Hepatic stellate cell (primary cell): Measurements from ENCODE around the gene TMA7B.
A peak's percentile ranks its signal among the peaks of the same experiment; 100 is the strongest.

Experiments used
- DNase-seq: peaks from one replicate; pipeline ENCODE4 v3.0.0; 2011; ENCODE audit warnings: low spot score

The TMA7B gene

GRCh38 chr22:39959640-39960447, at the start of gene TMA7B:
TSS of gene TMA7B (plus strand) at chr22:39960397. CDS start at chr22:39964375, 3,978 bp downstream.
- DNase-seq: peak; percentile 68

DNA sequence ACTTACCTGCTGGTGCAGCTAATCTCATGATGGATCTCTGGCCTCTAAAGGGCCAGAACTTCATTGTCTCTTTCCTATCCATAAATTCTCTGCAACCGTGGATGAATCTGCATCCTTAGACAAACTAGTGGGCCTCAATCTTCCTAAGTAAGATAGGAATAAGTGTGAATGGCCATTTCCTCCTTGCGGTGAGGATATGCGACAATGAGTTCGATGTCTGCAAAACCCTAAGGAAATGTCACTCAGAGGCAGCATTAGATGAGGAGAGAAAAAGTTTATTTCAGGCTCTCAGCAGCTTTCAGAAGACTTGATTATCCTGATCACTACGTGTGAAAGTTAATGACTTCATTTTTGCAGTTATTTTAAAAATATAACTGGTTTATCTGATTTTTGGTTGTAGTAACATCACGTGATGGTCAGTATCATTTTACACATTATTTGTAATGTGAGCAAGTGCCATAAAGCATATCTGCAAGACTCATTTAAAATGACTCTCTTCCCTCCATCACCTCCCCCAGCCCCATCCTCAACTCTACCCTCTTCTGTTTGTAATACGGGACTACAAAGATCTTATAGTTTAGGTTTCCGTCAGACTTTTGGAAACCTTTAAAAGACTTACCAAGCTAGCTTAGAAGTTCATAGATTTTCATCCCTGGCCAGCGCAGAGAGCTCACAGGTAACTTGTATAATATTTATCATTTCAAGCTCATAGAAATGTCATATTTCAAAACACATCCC, 49.2 kb upstream of the TMA7B start:
- DNase-seq: no peak

DNA sequence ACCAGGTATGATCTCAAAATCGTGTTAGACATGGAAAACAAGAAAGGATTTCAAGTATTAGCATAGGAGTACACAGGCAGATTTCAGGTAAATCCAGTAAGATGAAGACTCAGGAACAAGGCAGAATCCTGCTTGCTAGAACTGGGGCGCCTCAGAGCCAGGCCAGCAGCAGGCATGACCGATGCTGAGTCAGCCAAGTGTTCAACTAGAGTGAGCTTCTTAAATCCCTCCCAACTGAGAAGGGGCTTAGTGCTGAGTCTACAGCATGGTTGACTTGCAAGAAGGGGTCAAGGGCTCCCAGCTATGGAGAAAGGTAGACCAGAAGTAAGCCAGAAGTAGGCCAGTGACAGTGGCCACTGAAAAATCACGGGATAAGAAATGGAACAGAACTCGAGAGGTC, 46.9 kb upstream of the TMA7B start:
- DNase-seq: no peak

DNA sequence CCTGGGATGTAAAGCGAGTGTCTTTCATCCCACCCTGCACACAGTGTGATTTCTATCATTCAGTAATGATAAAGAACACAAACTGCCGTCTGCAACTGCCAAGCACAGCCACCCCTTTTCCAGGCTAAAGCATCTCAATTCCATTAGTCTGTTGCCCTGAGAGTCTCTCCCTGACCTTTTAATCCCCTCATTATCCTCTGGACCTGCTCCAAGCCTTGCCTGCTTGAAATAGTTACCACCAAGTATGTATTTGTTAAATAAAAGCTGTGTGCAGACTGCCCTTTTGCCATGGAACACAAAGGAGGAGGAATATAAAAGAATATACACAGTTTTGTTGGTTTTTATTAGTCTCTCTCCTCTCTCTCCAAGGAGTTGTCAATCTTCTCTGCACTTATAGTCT, 46.3 kb upstream of the TMA7B start:
- DNase-seq: no peak

GRCh38 chr22:39914584-39914983, 45.6 kb upstream of the TMA7B start:
- DNase-seq: no peak

GRCh38 chr22:39915295-39915726, 44.9 kb upstream of the TMA7B start:
- DNase-seq: no peak

GRCh38 chr22:39916496-39916895, 43.7 kb upstream of the TMA7B start:
- no peak for DNase-seq

DNA sequence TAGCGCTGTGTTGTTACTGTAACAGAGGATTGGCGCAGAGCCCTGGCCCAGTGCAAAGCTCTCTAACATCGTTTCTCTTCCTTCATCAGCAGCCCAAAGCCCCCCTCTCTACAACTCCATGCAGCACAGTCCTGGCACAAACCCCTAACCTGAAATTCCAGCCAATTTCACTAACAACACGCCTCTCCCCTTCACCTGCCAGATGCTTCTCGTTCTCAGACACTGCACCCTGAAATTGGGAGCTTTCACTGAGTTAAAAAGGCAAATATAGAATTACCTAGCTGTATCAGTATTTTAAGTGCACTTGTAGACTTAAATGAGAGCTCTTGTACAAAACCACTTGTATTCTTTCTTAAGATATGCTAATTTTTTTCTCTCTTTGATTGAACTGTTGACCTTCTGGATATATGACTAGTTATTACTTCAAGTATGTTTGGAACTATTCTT, 43.0 kb upstream of the TMA7B start:
- DNase-seq: no peak

DNA sequence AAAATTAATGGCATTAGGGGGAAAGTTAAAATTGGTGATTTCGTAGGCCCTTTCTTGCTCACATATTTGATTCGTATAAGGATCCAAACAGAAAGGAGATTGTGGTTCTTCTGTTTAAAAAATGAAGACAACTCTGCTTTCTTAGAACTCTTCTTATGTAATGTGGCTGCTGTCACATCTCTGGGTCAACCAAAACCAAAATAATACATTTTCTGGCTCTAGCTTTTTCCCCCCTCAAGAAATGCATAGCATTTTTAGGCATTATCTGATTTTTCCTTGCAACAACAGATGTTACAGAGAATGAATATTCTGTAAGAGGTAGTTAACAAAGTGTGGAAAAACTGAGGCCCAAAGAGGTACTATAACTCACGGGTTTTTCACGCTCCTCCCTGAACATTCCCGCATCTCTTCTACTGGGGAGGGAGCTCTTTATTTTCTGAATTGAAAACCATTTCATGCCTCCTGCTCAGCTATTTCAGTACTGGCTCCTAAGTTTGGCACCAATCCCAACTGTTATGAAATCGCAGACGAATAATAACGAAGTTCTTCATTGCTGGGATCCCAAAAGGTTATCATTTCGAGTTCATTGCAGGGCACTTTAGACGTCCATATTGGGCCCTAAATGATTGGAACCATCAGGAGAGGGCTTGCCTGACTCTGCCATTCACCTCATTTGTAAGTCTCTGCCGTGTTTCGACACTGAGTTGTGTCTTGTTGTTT, 42.3 kb upstream of the TMA7B start:
- no peak for DNase-seq

DNA sequence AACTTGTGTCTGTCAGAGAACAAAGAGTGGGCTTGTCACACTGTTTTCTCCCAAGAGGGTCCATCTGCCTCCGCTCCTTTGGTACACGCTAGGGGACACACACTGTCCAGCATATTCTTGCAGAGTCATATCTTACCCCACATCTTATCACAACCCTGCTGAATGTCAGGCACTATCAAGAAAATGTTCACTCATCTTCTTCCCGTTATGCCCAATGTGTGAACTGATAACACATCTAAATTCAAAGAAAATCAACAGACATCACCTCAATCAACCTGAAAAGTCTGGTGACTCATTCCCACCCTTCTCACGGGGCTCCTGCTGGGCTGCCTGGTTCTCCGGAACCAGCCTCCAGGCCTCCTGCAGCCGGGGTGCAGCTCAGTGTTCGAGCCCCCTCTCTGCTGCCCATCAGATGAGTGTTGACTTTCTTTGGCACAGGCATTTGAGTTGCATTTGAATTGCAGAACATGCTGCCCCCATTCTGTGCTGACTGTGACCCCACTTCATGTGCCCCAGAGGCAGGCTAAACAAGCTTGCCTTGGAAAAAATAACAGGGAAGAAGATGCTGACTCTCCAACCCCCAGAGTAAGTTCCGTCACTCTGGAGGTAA, 40.0 kb upstream of the TMA7B start:
- DNase-seq: no peak

GRCh38 chr22:39923696-39924095, 36.5 kb upstream of the TMA7B start:
- DNase-seq: no peak

DNA sequence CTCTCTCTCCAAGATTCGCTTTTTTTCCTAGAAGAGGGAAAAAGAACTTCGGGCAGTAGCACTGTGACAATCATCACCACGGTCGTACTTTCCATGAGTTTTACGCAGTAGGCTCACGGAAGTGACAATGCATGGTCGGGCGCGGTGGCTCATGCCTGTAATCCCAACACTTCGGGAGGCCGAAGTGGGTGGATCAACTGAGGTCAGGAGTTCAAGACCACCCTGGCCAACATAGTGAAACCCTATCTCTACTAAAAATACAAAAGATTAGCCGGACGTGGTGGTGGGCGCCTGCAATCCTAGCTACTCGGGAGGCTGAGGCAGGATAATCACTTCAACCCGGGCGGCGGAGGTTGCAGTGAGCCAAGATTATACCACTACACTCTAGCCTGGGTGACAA, 35.9 kb upstream of the TMA7B start:
- DNase-seq: no peak

GRCh38 chr22:39925273-39925672, 34.9 kb upstream of the TMA7B start:
- no peak for DNase-seq

DNA sequence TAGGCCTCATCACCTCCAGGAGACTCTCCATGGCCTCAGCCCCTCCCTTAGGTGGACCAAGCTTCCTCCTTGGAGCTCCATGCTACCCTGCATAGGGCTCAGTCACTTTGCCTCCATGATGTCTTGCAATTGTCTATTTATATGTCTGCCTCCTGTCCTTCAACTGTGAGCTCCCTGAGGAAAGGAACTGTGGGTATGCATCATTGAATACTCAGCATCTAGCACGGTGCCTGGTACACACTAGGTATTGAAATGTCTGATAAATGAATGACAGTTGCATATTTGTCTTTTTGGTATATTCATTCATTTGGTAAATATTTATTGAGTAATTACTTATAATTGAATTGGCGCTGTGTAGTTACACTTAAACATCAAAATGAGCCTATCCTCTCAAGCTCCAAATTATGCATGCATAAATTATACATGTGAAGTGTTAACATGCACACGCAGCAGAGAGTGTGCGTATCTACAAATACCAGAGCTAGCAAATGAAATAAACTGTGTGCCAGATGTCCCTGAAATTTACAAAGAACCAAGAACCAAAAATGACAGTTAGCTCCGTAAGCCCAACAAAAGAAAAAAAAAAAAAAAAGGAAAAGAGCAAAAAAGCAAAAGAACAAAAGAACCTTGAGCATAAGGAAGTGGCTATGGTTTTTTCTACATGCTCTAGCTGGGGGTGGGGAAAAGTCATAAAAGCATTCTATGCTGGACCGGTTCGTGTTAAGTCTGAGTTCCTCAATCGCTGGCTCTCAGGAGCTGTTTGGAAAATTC, 34.1 kb upstream of the TMA7B start:
- no peak for DNase-seq

DNA sequence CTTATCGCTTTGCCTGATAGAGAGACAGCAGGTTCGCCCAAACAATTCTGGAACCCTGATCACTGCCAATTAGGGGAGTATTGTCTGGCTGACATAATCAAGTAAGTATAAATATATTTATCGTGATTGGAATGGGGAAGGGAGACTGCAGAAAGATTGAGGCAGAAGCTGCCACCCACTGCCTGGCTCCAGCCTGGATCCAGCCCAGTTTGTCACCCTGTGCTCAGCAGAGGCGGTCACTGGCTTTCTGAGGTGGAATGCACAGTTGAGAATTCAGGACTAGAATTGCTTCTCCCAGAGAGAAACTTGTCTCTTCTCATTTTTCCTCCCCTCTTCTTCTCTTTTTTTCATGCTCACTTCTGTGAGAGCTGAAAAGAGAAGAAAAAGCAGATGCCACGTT, 33.4 kb upstream of the TMA7B start:
- no peak for DNase-seq

DNA sequence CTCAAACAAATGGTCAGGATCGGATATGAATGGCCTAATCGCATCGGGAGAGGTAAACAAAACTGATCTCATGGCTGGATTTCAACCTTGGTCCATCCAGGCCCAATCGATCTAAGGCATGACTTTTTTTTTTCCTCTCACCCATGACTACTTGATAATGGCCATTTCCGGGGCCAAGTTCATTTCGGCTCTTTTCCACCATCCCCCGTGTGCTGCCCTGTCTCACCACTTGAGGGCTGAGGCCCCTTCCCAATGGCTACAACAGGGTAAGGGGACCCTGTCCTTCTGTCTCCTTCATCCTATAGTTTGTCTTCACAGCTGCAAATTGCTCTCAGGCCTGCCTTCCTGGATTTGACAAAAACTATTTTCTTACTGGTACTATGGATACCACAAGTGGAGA, 32.7 kb upstream of the TMA7B start:
- DNase-seq: no peak

DNA sequence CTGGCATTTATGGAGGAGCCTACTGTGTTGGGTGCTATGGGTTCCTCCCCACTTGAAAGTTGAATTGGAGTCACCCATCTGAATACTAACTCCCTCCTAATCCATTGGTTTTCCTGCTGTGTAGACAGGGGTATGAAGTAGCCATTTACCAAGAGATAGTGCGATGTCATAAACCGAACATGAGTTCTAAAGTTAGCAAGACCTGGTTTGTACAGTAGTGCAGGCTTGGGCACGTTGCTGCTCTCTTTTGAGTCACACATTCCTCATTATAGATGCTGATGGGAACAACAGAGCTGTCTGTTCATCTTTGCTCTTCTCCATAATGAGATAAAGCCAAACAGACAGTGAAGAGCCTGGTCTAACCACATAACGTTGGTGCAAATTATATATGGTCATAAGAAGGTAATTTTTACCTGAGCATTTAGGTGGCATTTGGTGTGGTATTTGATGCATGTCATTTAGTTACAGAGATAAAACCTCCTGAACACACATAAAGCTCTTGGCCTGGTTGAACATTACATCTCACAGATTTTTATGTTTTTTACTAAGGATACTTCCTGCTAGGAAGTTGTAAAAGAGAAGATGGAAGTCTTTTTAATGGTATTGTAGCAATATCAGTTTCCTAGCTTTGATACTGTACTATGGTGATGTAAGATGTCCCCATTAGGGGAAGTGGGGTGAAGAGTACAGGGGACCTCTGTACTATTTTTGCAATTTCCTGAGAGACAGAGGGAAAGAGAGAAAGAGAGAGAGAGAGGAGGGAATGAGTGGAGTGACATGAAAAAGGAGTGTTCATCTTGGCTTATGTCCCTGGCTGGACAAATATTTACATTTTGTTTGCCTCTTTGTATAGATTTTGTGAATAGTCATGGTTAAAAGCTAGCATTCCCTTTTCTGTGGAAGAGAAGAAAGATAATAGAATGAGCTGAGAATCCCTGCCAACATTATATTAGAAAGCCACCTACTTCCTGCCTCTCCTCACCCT, 31.4 kb upstream of the TMA7B start:
- DNase-seq: no peak

DNA sequence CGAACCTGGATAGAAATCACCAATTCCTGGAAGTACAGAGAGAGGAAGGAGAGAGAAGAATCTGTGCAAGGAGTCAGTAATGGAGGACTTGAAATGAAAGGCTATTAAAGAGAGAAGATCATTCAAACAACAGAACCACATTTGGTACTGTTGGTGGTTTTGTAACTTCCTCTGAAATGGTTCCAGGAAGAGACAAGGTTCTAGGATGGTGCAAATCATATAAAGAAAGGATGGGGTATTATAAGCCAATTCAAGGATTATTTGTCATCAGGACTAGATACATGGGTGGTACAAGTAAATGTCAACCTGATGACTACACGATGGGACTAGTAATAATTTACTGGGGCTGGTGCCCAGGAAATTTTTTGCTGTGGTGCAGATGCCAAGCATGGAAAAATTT, 28.9 kb upstream of the TMA7B start:
- no peak for DNase-seq

DNA sequence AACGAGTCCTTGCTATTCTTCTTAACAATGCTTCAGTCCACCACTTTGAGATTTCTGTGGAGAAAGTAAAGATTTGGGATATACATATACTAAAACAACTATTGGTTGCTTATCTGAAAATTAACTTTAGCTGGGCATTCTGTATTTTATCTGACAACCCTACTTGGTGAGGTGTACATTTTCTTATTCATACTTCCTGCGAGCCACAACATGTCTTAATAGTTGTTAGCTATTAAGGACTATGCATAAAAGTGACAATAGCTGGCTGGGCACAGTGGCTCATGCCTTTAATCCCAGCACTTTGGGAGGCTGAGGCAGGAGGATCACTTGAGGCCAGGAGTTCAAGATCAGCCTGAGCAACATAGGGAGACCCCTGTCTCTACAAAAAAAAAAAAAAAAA, 28.0 kb upstream of the TMA7B start:
- no peak for DNase-seq

DNA sequence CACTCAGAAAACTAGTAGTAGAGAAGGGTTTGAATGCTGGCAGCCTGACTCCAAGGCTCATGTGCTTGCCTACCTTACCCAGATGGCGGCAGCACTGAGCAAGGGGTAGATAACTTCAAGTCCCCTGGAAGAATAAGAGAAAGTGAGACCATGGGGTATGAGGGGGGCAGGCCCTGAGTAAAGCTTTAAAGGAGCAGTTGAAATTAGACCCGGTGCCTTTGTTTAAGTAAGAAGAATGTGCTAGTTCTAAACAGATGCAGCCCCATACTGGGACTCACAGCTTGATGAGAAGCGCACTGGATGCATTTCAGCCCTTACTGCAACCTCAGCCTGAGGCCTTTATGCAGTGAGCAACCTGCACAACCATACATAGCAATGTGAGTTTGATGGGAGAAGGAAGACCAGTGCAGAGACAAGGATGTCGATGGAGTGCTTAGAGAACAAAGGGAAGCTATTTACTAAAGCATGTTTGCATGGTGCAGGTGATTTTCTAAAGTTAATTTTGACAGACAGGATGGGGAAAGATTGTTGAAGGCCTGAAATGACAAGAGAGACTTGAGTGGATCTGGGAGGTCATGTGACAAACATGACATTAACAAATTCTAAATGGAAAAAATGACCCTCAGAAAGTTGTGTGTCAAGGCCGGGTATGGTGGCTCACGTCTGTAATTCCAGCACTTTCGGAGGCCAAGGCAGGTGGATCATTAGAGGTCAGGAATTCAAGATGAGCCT, 27.1 kb upstream of the TMA7B start:
- DNase-seq: no peak
